SU-DHL-6 (cell line): Measurements from ENCODE around the gene CHST14.

Experiments used
- H2AFZ ChIP-seq: fragments of 200-600 bp; sonication (generic); 2 replicates; pipeline ENCODE4 v1.6.1; 2014; ENCODE audit warnings: low read depth, mild to moderate bottlenecking, moderate library complexity, mixed read lengths, antibody characterized with exemption, low read length; ENCODE audit not compliant: severe bottlenecking
- H3F3A ChIP-seq: fragments of 200-600 bp; shearing (Covaris generic); 2 replicates; pipeline ENCODE4 v1.6.0; 2016; ENCODE audit warnings: antibody characterized with exemption, mild to moderate bottlenecking; ENCODE audit not compliant: insufficient read depth
- H3K27ac ChIP-seq: fragments of 200-600 bp; sonication (generic); 2 replicates; pipeline ENCODE4 v1.5.1; 2016; ENCODE audit warnings: low read depth, mild to moderate bottlenecking, low read length, moderate library complexity, mixed read lengths
- H3K27me3 ChIP-seq: fragments of 200-600 bp; sonication (generic), shearing (Covaris generic); 2 replicates; pipeline ENCODE4 v1.6.0; 2014; ENCODE audit warnings: mild to moderate bottlenecking, low read length
- H3K36me3 ChIP-seq: fragments of 200-600 bp; sonication (generic); 2 replicates; pipeline ENCODE4 v1.6.1; 2014; ENCODE audit warnings: mild to moderate bottlenecking, low read length, mixed read lengths
- H3K4me2 ChIP-seq: fragments of 300-600, 200-600 bp; shearing (Covaris generic), sonication (generic); 2 replicates; pipeline ENCODE4 v1.6.0; 2014; ENCODE audit warnings: low read length, low read depth, mild to moderate bottlenecking; ENCODE audit not compliant: poor library complexity, severe bottlenecking
- H3K4me3 ChIP-seq: fragments of 200-600 bp; sonication (generic); 2 replicates; pipeline ENCODE4 v1.5.1; 2014; ENCODE audit warnings: antibody characterized with exemption, low read length, mild to moderate bottlenecking, mixed read lengths; ENCODE audit not compliant: insufficient read depth, poor library complexity, severe bottlenecking
- H3K79me2 ChIP-seq: fragments of 200-600 bp; sonication (generic); 2 replicates; pipeline ENCODE4 v1.6.1; 2014; ENCODE audit warnings: mild to moderate bottlenecking, low read length, moderate library complexity; ENCODE audit not compliant: insufficient read depth
- H3K9ac ChIP-seq: fragments of 200-600 bp; sonication (generic); 2 replicates; pipeline ENCODE4 v1.7.0; 2014; ENCODE audit warnings: mild to moderate bottlenecking, low read length
- H3K9me2 ChIP-seq: fragments of 200-600 bp; sonication (generic); replicated peaks from 2 replicates; pipeline ENCODE4 v1.6.1; 2014; ENCODE audit warnings: low read length; ENCODE audit not compliant: insufficient read depth
- H3K9me3 ChIP-seq: fragments of 200-600 bp; sonication (generic); 2 replicates; pipeline ENCODE4 v1.6.1; 2014; ENCODE audit warnings: low read length, mixed read lengths; ENCODE audit not compliant: insufficient read depth
- H4K20me1 ChIP-seq: fragments of 200-600 bp; sonication (generic); 2 replicates; pipeline ENCODE4 v1.6.1; 2014; ENCODE audit warnings: low read depth, mild to moderate bottlenecking, antibody characterized with exemption, low read length, moderate library complexity, mixed read lengths
- EZH2phosphoT487 ChIP-seq: fragments of 200-600 bp; sonication (generic), shearing (Covaris generic); conservative IDR thresholded peaks from 2 replicates; pipeline ENCODE4 v1.6.1; 2018; ENCODE audit warnings: mild to moderate bottlenecking, antibody characterized with exemption, low read length, moderate library complexity, mixed read lengths
- TF ChIP-seq, protein P1 (sequence below): fragments of 200-600 bp; sonication (generic); IDR thresholded peaks from one replicate; pipeline ENCODE4 v1.5.1; 2017; ENCODE audit warnings: antibody characterized with exemption, mild to moderate bottlenecking, low read length, moderate library complexity; ENCODE audit not compliant: insufficient read depth, poor library complexity, severe bottlenecking

The CHST14 gene

DNA sequence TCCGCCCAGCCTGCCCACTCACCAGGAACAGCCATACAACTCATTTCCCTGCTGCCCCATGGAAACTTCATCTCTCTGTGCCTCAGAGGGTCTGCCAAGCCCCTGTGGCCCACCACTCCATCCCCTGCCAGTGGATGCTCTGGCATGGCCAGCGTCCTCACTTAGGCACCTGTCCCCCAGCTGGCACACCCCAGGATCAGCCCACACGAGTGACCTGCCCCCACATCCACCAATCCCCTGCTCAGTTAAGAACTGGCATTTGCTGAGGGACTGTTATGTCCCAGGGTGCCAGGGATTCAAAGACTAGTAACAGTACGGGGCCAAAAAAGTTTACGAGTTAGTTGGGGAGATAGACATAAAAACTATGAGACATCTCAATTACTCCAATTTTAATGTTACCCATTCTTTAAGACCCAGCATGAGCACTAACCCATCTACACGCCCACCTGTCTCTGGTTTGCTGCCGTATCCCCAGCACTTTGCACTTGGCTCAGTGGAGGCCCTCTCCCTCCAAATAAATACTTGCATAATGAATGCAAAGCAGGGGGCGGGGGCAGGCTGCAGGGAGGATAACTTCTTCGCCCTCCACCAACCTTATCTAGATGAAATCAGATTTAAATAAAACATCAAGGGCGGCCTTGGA lies 41.6 kb upstream of the CHST14 start:
- Histone ChIP-seq H2AFZ (no peak overlapping the region), H3K9me2 (no peaks in the 10 kb centered on the region), H3K9ac (no peak overlapping the region), H3K9me3 (no peaks in the 10 kb centered on the region), H3K4me3 (no peak overlapping the region), H4K20me1 (no peaks in the 10 kb centered on the region), H3F3A (no peaks in the 10 kb centered on the region), H3K27me3 (no peaks in the 10 kb centered on the region), H3K27ac (no peak overlapping the region), H3K36me3 (no peaks in the 10 kb centered on the region), H3K79me2 (no peaks in the 10 kb centered on the region), H3K4me2 (no peak overlapping the region)
- TF ChIP-seq EZH2phosphoT487 = no peak
- TF ChIP-seq, protein P1, sequence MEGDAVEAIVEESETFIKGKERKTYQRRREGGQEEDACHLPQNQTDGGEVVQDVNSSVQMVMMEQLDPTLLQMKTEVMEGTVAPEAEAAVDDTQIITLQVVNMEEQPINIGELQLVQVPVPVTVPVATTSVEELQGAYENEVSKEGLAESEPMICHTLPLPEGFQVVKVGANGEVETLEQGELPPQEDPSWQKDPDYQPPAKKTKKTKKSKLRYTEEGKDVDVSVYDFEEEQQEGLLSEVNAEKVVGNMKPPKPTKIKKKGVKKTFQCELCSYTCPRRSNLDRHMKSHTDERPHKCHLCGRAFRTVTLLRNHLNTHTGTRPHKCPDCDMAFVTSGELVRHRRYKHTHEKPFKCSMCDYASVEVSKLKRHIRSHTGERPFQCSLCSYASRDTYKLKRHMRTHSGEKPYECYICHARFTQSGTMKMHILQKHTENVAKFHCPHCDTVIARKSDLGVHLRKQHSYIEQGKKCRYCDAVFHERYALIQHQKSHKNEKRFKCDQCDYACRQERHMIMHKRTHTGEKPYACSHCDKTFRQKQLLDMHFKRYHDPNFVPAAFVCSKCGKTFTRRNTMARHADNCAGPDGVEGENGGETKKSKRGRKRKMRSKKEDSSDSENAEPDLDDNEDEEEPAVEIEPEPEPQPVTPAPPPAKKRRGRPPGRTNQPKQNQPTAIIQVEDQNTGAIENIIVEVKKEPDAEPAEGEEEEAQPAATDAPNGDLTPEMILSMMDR = no peak

DNA sequence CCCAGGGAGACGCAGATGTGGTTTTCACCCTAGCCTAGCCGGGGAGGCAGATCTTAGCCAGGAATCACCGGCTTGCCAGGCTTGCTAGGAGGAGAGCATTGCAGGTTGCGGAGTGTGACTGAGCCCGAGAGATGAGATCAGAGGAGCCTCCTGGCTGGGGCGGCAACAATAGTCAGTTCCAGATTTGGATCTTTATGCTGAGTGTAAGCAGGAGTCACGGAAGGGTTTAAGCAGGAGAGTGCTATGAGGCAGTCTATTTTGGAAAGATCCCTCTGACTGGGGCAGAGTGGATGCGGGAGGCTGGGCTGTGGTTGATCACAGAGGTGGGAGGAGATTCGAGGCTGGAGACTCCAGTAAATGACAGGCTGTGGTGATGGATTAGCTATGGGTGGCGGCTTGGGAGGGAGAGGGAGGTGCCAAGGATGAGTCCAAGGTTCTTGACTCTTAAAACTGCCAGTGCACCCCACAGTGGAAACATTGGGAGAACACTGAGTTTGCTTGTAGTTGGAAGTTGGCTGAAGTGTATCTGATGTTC lies 40.4 kb upstream of the CHST14 start:
- no peak for TF ChIP-seq EZH2phosphoT487
- no peaks in the 10 kb centered on the region for H3K79me2 ChIP-seq
- no peaks in the 10 kb centered on the region for H3K36me3 ChIP-seq
- H2AFZ ChIP-seq = no peak overlapping the region
- H3K4me2 ChIP-seq = no peak overlapping the region
- H4K20me1 ChIP-seq = no peaks in the 10 kb centered on the region
- no peaks in the 10 kb centered on the region for H3K9me3 ChIP-seq
- H3K27me3 ChIP-seq = no peaks in the 10 kb centered on the region
- H3K4me3 ChIP-seq = no peak overlapping the region
- H3K9ac ChIP-seq = no peak overlapping the region
- H3K9me2 ChIP-seq = no peaks in the 10 kb centered on the region
- no peak overlapping the region for H3K27ac ChIP-seq
- H3F3A ChIP-seq = no peaks in the 10 kb centered on the region

DNA sequence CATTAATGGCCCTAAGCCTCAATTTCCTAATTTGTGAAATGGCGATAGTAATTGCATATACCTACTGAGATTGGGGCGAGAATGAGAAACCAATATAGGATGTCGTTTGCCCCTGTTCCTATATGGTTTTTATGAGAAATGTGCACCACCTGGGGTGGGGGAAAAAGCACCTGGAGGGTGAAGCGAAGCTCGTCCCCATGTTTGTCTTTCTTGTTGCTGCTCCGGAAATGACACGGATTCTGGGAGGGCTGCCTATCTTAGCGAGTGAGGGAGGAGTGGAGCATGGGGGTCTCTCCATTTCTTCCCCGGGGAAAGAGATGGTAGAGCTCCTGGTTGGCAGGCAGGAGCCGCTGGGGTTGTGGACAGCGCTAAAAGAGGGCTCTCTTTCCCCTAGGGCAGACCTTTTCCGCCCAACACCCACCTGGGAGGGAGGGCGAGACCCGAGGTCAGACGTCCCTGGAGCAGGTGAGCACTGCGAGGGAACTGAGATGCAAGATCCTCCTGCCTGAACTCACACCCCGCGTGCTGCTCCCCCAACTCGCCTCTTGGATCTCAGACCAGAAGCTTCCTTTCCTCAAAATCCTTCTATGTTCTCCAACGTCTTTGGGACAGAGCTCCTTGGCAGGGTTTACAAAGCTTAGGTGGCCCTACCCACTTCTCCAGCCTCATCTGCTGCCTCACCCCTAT lies 35.6 kb upstream of the CHST14 start:
- Histone ChIP-seq H3K9me2 (no peaks in the 10 kb centered on the region), H3F3A (no peaks in the 10 kb centered on the region), H3K4me3 (no peak overlapping the region), H3K27me3 (no peaks in the 10 kb centered on the region), H4K20me1 (no peaks in the 10 kb centered on the region), H3K9me3 (no peaks in the 10 kb centered on the region), H2AFZ (no peak overlapping the region), H3K79me2 (no peaks in the 10 kb centered on the region), H3K27ac (no peak overlapping the region), H3K36me3 (no peaks in the 10 kb centered on the region), H3K4me2 (no peak overlapping the region), H3K9ac (no peak overlapping the region)
- TF ChIP-seq EZH2phosphoT487 = no peak
- TF ChIP-seq, protein P1 = no peak

DNA sequence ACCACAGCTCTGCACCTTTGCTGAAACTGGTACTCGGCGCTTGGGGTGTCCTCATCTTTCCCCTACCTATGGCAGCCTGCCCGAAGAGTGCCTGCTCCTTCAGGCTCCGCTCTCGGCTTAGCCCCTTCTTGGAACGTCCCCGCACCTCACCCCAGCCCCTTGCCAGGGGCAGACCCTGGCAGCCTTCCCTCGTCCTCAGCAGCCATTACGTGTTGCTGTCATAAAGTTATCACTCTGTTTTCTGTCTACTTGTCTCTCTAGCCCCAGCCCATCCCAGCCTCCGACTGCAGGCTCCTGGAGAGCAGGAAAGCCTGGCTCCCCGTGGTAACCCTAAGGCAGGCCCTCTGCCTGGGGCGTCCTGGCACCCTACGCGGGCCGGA lies 35.1 kb upstream of the CHST14 start:
- Histone ChIP-seq H3K4me3 (no peak overlapping the region), H3K36me3 (no peaks in the 10 kb centered on the region), H3K4me2 (no peak overlapping the region), H3K27me3 (no peaks in the 10 kb centered on the region), H3K79me2 (no peaks in the 10 kb centered on the region), H3K9me3 (no peaks in the 10 kb centered on the region), H2AFZ (no peak overlapping the region), H3K9me2 (no peaks in the 10 kb centered on the region), H3K27ac (no peak overlapping the region), H3K9ac (no peak overlapping the region), H4K20me1 (no peaks in the 10 kb centered on the region), H3F3A (no peaks in the 10 kb centered on the region)
- TF ChIP-seq, protein P1 = no peak
- no peak for TF ChIP-seq EZH2phosphoT487
